Measurements from ENCODE around the gene IFNL4. TPM values are rescaled to one million over a fixed set of nuclear protein-coding genes. Genes with fewer than 3 reads are reported as not detected.
"Not testable (repeated sequence)": the region's sequence is repeated elsewhere in the genome, so short reads cannot be mapped to it uniquely, and the experiment has no call there.

The IFNL4 gene
- total RNA-seq, 1 experiment from 2014 or later = not detected

DNA sequence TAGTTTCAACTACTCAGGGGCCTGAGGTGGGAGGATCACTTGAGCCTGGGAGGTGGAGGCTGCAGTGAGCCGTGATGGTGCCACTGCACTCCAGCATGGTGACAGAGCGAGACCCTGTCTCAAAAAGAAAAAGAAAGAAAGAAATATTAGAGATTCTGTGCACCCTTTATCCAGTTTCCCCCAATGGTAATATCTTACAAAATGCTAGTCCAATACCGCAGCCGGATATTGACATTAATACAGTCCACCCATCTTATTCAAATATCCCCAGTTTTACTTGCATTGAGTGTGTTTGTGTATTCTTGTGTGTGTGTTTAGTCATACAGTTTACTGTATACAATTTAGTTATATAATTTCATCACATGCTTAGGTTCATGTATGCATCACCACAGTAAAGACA, 8.6 kb upstream of the IFNL4 start:
- no peak for DNase-seq (ENCODE audit: low spot score)

DNA sequence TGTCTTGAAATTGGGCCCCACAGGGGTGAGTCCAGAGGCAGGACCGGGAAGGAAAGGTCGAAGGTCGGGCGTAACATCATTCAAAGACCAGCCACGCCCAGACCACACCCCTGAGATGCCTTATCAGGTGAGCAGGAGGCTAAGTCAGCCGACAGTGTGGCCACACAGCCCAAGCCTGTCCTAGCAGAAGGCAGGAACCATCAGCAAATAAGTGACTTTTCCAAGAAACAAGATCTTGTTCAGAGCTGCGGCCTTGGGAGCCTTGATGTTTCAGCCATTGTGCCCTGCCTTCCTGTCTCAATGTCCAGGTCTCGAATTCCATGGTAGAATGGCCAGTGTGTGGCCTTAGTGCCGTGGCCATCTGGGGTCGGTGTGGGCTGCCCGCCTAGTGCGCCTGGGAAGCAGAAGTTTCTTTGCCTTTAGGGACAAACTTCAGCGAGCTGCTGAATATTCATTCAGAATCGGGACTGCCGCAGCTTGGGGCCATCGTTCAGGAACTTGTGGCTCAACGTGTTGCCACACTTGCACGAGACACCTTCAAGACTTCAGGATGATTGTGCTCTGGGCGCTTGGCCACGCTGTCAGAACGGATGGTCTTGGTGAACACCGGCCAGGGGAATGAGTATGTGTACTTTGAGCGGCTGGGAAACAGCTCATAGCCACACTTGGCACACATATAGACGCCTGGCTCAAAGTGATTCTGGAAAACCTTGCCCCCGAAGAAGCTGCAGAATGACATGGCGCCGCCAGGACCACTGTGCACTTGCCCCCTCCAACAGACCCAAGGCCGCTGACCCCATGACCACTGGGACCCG, 6.1 kb upstream of the IFNL4 start:
- no peak for DNase-seq (ENCODE audit: low spot score)

DNA sequence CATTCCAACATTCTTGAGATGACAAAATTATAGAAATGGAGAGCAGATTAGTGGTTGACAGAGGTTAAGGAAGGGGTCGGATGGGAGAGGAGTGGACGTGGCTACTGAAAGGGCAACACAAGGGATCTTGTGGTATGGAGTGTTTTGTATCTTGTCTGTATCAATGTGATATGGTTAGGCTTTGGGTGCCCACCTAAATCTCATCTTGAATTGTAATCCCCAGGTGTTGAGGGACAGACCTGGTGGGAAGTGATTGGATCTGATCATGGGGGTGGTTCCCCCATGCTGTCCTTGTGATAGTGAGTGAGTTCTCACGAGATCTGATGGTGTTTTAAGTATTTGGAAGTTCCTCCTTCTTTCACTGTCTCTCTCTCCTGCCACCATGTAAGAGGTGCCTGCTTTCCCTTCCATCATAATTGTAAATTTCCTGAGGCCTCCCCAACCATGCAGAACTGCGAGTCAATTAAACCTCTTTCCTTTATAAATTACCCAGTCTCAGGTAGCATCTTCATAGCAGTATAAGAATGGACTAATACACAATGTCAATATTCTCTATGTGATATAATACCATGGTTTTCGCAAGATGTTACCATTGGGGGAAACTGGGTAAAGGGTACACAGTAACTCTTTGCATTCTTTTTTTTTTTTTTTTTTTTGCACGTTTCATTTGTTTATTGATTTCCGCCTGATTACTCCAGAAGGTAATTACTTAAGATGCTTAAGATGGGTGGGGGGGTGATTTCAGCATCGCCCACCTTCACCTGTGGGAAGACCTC, 4.9 kb upstream of the IFNL4 start:
- no peak for DNase-seq (ENCODE audit: low spot score)

DNA sequence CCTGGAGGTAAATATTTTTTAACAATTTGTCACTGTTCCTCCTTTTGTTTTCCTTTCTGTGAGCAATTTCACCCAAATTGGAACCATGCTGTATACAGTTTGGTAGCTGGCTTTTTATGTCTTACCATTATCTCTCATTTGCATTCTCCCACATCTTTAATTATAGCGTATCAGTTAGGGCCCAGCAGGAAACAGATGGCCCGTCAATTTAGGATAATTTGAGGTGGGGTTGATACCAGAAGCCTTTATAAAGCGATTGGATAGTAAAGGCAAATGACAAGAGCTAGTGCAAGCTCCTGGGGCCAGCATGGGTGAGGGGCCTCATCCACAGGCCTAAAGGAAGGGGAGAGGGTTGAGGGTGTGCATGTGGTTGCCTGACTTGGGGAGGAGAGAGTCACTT, 3.8 kb upstream of the IFNL4 start:
- no peak for DNase-seq (ENCODE audit: low spot score)

DNA sequence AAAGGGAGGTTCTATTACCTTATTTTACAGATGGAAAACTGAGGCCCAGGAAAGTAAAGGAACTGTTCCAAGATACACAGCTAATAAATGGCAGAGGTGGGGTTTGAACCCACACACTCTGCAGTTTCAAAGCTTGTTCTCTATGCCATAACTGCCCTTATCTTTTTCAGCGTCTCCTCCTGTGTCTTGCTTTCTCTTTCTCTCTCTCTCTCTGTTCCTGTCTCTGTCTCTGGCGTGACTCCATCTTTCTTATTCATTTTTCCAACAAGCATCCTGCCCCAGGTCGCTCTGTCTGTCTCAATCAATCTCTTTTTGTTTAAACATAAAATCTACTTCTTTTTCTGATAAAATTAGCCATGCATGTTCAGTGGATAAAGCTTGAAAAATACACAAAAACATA, 3.2 kb upstream of the IFNL4 start:
- DNase-seq (ENCODE audit: low spot score) = no peak

DNA sequence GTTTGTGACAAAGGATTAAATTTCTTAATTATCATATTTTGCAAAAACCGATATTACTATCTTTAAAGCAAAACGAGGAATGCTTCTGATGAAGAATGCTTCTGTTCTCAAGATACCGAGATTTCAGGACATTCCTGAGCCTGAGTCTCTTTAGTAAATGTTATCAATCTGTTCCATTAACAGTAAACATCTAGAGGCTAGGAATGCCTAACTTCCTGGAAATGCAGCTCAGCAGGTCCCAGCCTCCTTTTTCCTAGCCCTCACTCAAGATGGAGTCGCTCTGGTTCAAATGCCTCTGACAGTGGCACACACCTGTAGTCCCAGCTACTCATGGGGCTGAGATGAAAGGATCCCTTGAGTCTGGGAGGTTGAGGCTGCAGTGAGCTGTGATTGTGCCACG, 2.4 kb upstream of the IFNL4 start:
- no peak for DNase-seq (ENCODE audit: low spot score)

DNA sequence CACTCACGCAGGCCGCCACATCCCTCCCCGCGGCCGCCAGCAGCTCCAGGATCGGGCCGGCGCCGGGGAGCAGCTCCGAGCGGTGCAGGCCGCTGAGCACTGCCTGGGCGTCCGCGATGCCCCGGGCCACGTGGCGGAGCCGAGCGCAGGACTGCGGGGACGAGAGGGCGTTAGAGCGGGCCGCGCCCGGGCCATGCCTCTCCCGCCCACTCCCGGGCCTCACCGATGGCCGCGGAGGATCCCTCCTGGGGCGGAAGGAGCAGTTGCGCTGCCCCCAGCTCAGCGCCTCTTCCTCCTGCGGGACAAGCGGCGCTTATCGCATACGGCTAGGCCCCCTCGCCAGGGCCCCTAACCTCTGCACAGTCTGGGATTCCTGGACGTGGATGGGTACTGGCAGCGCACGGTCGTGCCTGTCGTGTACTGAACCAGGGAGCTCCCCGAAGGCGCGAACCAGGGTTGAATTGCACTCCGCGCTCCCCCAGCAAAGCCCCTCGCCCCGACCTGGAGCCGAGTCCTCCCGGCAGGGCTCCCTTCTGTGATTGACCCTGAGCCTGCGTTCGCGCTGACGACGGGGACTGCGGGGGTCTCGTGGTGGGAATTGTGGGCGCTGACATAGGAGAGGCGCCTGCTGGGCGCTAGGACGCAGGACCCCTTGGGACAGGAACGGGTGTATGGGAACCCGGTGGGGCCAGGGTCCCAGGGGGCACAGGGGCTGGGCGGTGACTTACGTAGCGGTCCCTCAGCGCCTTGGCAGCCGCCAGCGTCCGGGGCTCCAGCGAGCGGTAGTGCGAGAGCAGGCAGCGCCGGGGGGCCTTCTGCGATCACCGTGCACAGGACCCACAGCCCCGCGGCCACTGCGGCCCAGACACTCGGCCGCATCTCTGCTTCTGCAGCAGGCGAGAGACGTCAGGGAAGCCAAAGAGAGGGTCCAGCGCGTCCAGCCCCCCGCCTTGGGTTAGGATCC, 673 bp downstream of the IFNL4 start:
- DNase-seq (ENCODE audit: low spot score) = no peak

DNA sequence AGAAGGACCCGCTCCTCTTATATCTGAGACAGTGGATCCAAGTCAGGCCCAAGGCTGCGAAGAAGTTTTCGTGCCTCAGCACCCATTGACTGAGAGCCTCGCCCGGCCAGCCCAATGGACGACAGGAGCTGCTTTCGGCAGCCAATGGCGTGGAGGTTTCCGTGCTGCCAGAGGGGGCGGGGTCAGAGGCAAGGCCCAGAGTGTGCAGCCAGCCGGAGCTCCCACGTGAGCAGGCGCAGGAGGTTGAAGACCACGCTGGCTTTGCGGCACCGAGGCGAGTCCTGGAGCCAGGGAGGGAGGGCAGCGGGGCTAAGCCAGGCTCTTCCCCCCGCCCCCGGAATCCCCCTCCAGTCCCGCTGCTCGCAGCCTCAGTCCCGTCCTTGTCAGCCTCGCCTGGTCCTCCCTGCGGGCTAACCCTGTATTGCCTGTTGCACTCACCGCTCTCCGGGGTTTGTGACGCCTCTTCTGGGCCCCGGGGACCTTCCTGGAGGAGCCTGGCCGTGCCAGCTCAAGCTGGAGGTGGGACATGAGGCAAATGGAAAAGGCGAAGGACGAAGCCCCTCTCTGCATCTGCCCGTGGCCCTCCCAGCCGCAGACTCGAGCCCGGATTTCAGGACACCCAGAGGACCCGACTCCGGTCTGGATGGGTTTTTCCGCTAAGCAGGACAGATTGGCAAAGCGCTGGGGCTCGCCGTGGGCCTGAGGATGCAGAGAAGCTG, 1.5 kb downstream of the IFNL4 start:
- DNase-seq (ENCODE audit: low spot score) = no peak

DNA sequence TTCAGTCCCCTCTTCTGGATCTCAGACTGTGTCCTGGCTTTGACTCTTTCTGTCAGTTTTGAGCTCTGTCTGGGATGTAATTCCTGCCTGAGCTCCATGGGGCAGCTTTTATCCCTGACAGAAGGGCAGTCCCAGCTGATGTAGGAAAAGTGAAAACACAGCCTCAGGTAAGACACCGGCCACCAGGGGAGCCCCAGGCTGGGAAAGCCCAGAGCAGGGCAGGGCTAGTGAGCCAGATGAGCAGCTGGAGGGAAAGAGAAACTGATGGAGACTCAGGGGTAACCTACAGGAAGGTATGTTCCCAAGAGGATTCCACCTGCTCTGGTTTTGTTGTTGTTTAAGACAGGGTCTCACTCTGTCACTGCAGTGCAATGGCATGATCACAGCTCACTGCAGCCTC, 3.5 kb downstream of the IFNL4 start:
- DNase-seq (ENCODE audit: low spot score) = not testable (repeated sequence)

DNA sequence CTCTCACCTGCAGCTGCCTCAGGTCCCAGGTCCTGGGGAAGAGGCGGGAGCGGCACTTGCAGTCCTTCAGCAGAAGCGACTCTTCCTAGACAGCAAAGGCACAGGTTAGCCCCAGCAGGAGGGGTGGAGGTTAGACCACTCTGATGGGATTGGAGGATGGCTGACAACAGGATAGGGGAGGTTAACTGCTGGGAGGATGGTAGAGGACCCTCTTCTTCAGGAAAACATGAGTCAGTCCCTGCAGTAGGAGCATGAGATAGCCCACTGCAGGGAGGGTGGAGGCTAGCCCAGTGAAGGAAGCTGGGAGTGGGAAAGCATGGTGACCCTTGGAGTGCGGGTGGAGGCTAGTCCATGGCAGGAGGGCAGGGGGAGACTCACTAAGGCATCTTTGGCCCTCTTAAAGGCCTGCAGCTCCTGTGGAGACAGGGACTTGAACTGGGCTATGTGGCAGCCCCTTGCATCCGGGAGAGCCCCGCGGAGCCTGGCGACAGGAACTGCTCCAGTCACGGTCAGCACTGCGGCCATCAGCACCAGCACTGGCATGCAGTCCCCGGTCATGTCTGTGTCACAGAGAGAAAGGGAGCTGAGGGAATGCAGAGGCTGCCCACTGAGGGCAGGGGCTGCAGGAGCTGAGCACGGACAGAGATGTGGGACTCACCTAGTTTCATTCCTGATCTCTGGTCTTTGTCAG, 4.1 kb downstream of the IFNL4 start, which contains the start of gene IFNL3:
Gene IFNL3, minus strand, starts transcription at position 597 of the 691 bp plus-strand sequence. Its CDS starts 39 bp downstream, at position 558.
- DNase-seq (ENCODE audit: low spot score) = not testable (repeated sequence)

DNA sequence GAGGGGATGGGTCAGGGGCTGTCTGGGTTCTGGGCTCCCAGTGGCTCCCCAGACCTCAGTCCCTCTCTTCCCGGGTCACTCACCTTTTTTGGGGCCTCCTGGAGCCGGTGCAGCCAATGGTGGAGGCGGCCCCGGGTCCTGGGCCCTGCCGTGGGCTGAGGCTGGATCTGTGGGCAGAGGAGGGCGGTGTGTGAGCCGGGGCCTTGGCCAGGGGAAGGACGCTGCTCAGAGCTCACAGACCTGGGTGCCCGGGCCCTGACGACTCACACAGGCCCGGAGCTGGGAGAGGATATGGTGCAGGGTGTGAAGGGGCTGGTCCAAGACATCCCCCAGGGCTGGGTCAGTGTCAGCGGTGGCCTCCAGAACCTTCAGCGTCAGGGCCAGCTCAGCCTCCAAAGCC, 4.9 kb downstream of the IFNL4 start:
- DNase-seq (ENCODE audit: low spot score) = not testable (repeated sequence)

DNA sequence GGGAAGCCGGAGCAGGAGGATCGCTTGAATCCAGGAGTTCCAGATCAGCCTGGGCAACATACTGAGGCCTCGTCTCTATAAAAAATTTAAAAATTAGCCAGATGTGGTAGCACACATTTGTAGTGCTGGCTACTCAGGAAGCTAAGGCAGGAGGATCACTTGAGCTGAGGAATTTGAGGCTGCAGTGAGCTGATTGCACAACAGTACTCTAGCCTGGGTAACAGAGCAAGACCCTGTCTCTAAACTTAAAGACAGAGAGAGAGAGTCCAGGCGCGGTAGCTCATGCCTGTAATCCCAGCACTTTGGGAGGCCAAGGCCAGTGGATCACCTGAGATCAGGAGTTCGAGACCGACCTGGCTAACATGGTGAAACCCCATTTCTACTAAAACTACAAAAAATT, 8.2 kb downstream of the IFNL4 start:
- DNase-seq (ENCODE audit: low spot score) = no peak

DNA sequence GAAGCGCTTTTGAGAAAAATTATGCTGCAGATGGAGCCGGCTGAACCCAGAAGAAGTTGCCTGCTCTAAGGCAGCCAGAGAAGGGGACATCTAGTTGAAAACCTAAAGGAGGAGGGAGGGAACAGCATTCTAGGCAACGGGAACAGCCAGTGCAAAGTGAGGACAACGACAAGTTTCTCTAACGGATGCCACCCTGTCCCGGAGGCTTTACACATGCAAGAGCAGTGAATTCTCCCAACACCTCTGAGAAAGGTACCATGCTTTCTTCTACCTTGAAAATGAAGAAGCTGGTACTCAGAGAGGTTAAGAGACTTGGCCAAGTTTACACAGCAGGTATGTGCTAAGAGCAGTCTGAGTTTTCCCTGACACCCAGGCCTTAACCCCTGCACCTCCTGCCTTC, 9.7 kb downstream of the IFNL4 start:
- DNase-seq (ENCODE audit: low spot score) = no peak

DNA sequence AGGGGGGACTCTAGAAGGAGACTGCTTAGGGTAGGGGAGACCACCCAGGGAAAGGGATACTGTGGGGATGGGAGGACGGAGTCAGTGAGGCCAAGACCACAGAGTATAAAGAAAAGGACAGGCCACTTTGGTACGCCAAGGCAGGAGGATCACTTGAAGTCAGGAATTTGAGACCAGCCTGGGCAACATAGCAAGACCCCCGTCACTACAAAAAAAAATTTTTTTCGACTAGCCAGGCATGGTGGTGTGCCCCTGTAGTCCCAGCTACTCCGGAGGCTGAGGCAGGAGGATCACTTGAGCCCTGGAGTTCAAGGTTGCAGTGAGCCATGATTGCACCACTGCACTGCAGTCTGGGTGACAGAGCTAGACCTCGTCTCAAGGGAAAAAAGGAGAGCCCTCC, 10.4 kb downstream of the IFNL4 start:
- no peak for DNase-seq (ENCODE audit: low spot score)

DNA sequence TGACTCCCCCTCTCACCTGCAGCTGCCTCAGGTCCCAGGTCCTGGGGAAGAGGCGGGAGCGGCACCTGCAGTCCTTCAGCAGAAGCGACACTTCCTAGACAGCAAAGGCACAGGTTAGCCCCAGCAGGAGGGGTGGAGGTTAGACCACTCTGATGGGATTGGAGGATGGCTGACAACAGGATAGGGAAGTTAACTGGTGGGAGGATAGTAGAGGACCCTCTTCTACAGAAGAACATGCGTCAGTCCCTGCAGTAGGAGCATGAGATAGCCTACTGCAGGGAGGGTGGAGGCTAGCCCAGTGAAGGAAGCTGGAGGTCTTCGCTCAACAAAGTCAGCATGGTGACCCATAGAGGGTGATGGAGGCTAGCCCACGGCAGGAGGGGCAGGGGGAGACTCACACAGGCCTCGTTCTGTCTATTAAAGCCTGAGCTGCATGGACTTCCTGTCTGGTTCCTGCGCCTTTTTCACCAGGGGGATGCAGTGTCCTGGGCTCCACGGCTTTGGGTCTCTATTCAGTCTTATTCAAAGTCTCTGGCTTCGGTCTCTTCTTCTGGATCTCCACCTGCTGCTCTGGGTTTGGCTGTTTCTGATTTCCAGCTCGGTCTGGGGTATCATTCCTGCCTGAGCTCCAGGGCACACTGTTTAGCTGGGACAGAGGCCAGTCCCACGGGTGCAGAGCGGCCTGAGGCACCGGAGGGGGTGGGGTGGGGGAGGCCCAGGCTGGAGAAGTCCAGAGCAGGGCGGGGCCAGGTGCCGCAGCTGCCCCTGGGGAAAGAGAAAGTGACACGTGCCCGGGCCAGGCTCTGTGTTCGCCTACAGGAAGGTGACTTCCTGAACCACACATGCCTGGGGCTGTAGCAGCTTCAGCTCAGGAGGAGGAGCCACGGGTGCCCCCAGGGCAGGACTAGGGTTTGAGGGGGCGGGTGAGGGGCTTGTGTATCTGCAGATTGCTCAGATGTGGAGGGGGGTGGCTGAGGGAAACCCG, 11.2 kb downstream of the IFNL4 start:
- peak; percentile 58 for DNase-seq (ENCODE audit: low spot score)

DNA sequence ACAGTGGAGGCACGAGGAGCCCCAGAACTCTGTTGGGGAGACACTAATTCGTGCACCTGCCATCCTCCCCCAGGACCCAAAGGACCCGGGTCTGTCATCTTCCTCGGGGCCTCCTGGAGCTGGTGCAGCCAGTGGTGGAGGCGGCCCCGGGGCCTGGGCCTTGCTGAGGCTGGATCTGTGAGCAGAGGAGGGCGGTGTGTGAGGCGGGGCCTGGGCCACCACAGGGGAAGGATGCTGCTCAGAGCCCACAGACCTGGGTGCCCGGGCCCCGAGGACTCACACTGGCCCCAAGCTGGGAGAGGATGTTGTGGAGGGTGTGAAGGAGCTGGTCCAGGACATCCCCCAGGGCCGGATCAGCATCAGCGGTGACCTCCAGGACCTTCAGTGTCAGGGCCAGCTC, 12.1 kb downstream of the IFNL4 start:
- DNase-seq (ENCODE audit: low spot score) = no peak

DNA sequence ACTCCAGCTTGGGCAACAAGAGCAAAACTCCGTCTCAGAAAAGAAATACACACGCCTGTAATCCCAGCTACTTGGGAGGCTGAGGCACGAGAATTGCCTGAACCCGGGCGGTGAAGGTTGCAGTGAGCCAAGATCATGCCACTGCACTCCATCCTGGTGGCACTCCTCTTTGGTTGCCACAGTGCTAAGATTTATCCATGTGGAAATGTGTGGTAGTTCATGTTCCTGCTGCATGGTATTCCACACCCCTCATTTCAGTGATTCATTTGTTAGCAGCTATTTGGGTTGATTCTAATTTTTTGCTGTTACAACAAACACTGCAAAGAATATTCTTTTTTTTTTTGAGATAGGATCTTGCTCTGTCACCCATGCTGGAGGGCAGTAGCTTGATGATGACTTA, 15.9 kb downstream of the IFNL4 start:
- DNase-seq (ENCODE audit: low spot score) = no peak

DNA sequence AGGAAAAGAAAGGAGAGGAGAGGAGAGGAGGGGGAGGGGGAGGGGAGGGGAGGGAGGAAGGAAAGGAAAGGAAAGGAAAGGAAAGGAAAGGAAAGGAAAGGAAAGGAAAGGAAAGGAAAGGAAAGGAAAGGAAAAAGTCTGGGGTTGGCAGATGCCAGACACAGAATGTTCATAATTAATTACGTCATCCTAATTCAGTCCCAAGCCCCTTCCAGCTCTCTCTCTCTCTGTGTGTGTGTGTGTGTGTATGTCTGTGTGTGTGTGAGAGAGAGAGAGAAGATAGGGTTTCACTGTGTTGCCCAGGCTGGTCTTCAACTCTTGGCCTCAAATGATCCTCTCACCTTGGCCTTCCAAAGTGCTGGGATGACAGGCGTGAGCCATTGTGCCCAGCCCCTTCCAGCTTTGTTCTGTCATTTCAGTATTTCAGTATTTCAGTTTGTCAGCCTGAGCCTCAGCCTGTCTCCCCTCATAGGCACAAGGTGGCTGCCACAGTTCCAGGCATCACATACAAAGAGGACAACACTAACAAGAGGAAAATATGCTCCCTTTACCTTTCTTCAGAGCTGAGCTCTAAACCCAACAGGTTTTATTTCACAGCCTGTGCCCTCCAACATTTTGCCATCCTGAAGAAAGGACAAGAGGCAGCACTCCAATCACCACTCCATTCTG, 18.4 kb downstream of the IFNL4 start:
- no peak for DNase-seq (ENCODE audit: low spot score)

DNA sequence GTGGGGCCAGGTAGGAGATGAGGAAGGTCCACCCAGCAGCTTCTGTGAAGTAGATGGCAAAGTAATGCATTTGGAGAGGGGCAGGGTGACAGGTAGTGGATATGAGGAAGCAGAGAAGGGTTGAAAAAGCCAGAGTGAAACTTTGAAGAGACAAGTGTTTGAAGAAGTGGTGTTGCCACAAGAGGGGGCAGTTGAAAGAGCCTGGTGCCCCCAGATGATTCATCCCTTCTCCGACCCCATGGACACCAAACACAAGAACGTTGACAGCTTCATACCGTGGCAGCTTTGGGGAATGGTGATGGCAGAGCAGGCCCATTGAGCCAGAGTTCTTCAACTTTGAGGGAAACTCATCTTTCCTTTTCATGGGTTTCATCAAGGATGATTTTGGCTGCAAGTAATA, 23.7 kb downstream of the IFNL4 start:
- DNase-seq (ENCODE audit: low spot score) = no peak

Measured in HT-29 (cell line).